ENCODE results near the gene TMEM106C.

The TMEM106C gene

GRCh38 chr12:47988073-47989022, 25.0 kb downstream of the TMEM106C start:
- H3K36me3 Mint-ChIP-seq (ENCODE audit: low read depth), result no peaks in the 10 kb centered on the region
- no peaks in the 10 kb centered on the region for H3K9me3 Mint-ChIP-seq
- H3K4me1 Mint-ChIP-seq (ENCODE audit: low read depth), result no peaks in the 10 kb centered on the region
- peaks cover 42% of the 10 kb centered on the region for H3K27me3 Mint-ChIP-seq
- intact Hi-C loops (cut with micrococcal nuclease), result no loop called here
- H3K27ac Mint-ChIP-seq, result no peak overlapping the region
- no peak overlapping the region for H3K4me3 Mint-ChIP-seq

GRCh38 chr12:47989023-47989417, 25.6 kb downstream of the TMEM106C start:
- H3K9me3 Mint-ChIP-seq, result no peaks in the 10 kb centered on the region
- intact Hi-C loops (cut with micrococcal nuclease), result no loop called here
- H3K4me3 Mint-ChIP-seq, result no peak overlapping the region
- peaks cover 48% of the 10 kb centered on the region for H3K27me3 Mint-ChIP-seq
- H3K36me3 Mint-ChIP-seq (ENCODE audit: low read depth), result no peaks in the 10 kb centered on the region
- no peak overlapping the region for H3K27ac Mint-ChIP-seq
- H3K4me1 Mint-ChIP-seq (ENCODE audit: low read depth), result no peaks in the 10 kb centered on the region

DNA sequence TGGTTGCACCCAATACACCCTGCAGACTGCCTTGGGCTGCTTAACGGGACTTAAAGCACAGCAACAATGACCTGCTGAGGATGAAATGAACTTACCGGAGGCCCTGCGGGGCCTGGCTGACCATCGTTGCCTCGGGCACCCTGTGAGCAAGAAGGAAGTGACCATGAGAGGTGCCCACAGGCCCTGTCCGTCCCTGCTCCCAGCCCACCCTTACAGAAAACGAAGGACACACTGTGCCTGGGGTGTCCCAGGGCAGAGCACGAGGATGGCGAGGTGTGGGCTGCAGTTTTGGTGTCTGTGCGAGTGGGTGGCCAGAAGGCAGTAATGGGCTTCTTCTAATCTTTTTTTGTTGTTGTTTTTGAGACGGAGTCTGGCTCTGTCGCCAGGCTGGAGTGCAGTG, 26.3 kb downstream of the TMEM106C start:
- Mint-ChIP-seq H3K36me3 (ENCODE audit: low read depth) (no peaks in the 10 kb centered on the region), H3K9me3 (no peaks in the 10 kb centered on the region), H3K27ac (no peak overlapping the region), H3K27me3 (peaks cover 49% of the 10 kb centered on the region), H3K4me3 (no peak overlapping the region), H3K4me1 (ENCODE audit: low read depth) (no peaks in the 10 kb centered on the region)
- intact Hi-C loops (cut with micrococcal nuclease), result no loop called here

- Mint-ChIP-seq H3K4me1 (ENCODE audit: low read depth) (no peaks in the 10 kb centered on the region), H3K27me3 (peaks cover 56% of the 10 kb centered on the region), H3K27ac (no peak overlapping the region), H3K4me3 (no peak overlapping the region), H3K36me3 (ENCODE audit: low read depth) (no peaks in the 10 kb centered on the region), H3K9me3 (no peaks in the 10 kb centered on the region)
- intact Hi-C loops (cut with micrococcal nuclease), result no loop called here
Measured at GRCh38 chr12:47990351-47991105, 27.1 kb downstream of the TMEM106C start.

- no peak overlapping the region for H3K4me3 Mint-ChIP-seq
- H3K9me3 Mint-ChIP-seq, result no peaks in the 10 kb centered on the region
- H3K27me3 Mint-ChIP-seq, result peaks cover 60% of the 10 kb centered on the region
- H3K27ac Mint-ChIP-seq, result no peak overlapping the region
- no peaks in the 10 kb centered on the region for H3K36me3 Mint-ChIP-seq (ENCODE audit: low read depth)
- H3K4me1 Mint-ChIP-seq (ENCODE audit: low read depth), result no peaks in the 10 kb centered on the region
- intact Hi-C loops (cut with micrococcal nuclease), result no loop called here
Measured at GRCh38 chr12:47991106-47992061, 28.0 kb downstream of the TMEM106C start.

DNA sequence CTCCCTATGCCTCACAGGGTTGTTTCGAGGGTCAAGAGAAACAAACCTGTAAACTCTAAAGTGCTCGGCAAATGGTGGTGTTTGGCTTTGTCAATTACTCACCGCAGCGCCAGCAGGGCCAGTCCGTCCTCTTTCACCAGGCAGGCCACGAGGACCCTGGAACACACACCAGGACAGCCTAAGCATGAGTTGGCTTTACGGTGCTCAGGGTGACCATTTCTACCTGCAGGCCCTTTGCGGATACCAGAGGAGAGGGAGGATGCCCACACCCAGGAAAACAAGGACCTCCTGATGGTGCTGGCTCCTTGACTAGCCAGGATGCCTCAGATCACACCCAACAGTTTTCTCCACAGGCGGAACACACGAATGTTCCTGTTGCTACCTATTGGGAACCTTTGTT, 29.4 kb downstream of the TMEM106C start:
- intact Hi-C loops (cut with micrococcal nuclease), result no loop called here
- Mint-ChIP-seq H3K36me3 (ENCODE audit: low read depth) (no peaks in the 10 kb centered on the region), H3K27me3 (peaks cover 64% of the 10 kb centered on the region), H3K9me3 (no peaks in the 10 kb centered on the region), H3K4me3 (no peak overlapping the region), H3K4me1 (ENCODE audit: low read depth) (no peaks in the 10 kb centered on the region), H3K27ac (no peak overlapping the region)

- no peaks in the 10 kb centered on the region for H3K9me3 Mint-ChIP-seq
- peaks cover 64% of the 10 kb centered on the region for H3K27me3 Mint-ChIP-seq
- H3K4me3 Mint-ChIP-seq, result no peak overlapping the region
- no peak overlapping the region for H3K27ac Mint-ChIP-seq
- no peaks in the 10 kb centered on the region for H3K36me3 Mint-ChIP-seq (ENCODE audit: low read depth)
- intact Hi-C loops (cut with micrococcal nuclease), result no loop called here
- H3K4me1 Mint-ChIP-seq (ENCODE audit: low read depth), result no peaks in the 10 kb centered on the region
Measured at GRCh38 chr12:47993491-47993890, 30.1 kb downstream of the TMEM106C start.

DNA sequence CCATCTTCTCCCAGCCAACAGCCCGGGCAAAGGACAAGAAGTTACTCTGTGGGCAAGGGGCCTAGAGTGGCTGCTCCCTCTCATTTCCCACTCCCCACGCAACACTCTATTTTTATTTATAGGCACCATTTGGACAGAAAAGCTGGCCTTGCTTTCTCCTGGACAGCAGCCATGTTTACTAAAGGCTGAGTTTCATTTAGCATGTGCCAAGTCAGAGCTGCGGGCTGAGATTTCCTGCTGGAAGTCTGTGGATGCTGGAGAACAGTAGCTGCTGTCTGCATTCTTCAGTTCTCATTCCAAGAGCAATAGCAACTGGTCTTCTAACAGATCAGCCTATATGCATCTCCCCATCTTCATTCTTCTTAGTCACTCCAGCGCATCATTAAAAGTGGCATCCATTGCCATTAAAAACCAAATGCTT, 32.6 kb downstream of the TMEM106C start:
- Mint-ChIP-seq H3K9me3 (no peaks in the 10 kb centered on the region), H3K4me3 (no peak overlapping the region), H3K36me3 (ENCODE audit: low read depth) (no peaks in the 10 kb centered on the region), H3K27ac (no peak overlapping the region), H3K27me3 (peaks cover 79% of the 10 kb centered on the region), H3K4me1 (ENCODE audit: low read depth) (peaks cover 3% of the 10 kb centered on the region)
- intact Hi-C loops (cut with micrococcal nuclease), result no loop called here

DNA sequence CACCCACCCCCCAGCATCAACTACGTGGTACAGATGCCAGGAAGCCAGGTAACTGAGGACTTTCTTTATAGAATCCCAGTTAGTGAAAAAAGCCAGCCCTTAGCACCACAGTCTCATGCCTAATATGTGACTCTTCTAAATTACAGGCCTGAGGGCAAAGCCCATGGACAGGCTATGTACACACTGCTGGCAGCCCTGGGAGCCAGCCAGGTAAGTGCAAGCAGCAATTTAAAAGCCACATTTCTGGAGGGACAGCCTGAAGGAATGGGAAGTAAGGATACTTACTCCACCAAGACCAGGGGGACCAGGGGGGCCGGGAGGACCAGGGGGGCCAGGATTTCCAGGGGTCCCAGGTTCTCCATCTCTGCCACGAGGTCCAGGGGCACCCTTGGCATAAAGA, 33.9 kb downstream of the TMEM106C start:
- Mint-ChIP-seq H3K27me3 (peaks cover 82% of the 10 kb centered on the region), H3K9me3 (no peaks in the 10 kb centered on the region), H3K4me3 (no peak overlapping the region), H3K4me1 (ENCODE audit: low read depth) (peaks cover 16% of the 10 kb centered on the region), H3K27ac (no peak overlapping the region), H3K36me3 (ENCODE audit: low read depth) (no peaks in the 10 kb centered on the region)
- intact Hi-C loops (cut with micrococcal nuclease), result no loop called here

DNA sequence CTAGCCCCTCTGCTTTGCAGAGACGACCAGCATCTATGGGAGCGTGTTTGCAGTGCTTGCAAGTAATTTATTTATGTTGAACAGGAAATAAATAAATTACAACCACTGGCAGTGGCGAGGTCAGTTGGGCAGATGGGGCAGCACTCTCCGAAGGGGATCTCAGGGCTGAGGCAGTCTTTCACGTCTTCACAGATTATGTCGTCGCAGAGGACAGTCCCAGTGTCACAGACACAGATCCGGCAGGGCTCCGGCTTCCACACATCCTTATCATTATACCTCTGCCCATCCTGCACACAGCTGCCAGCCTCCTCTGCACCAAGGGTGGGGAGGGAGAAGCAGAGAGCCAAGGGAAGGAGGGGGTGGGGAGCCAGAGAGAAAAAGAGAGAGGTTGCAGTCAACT, 36.4 kb downstream of the TMEM106C start:
- H3K27me3 Mint-ChIP-seq, result peaks cover 89% of the 10 kb centered on the region
- H3K9me3 Mint-ChIP-seq, result no peaks in the 10 kb centered on the region
- no peaks in the 10 kb centered on the region for H3K36me3 Mint-ChIP-seq (ENCODE audit: low read depth)
- H3K27ac Mint-ChIP-seq, result no peak overlapping the region
- intact Hi-C loops (cut with micrococcal nuclease), result no loop called here
- peaks cover 32% of the 10 kb centered on the region for H3K4me1 Mint-ChIP-seq (ENCODE audit: low read depth)
- H3K4me3 Mint-ChIP-seq, result no peak overlapping the region

- H3K4me1 Mint-ChIP-seq (ENCODE audit: low read depth), result peaks cover 32% of the 10 kb centered on the region
- intact Hi-C loops (cut with micrococcal nuclease), result no loop called here
- H3K27me3 Mint-ChIP-seq, result peaks cover 90% of the 10 kb centered on the region
- H3K27ac Mint-ChIP-seq, result no peak overlapping the region
- H3K36me3 Mint-ChIP-seq (ENCODE audit: low read depth), result no peaks in the 10 kb centered on the region
- no peaks in the 10 kb centered on the region for H3K9me3 Mint-ChIP-seq
- peak overlapping the region; percentile 66 for H3K4me3 Mint-ChIP-seq
Measured at GRCh38 chr12:48000878-48001504, 37.6 kb downstream of the TMEM106C start.

- intact Hi-C loops (cut with micrococcal nuclease), result no loop called here
- H3K27ac Mint-ChIP-seq, result no peak overlapping the region
- peak overlapping the region; percentile 66 for H3K4me3 Mint-ChIP-seq
- no peaks in the 10 kb centered on the region for H3K36me3 Mint-ChIP-seq (ENCODE audit: low read depth)
- peaks cover 95% of the 10 kb centered on the region for H3K27me3 Mint-ChIP-seq
- H3K4me1 Mint-ChIP-seq (ENCODE audit: low read depth), result peaks cover 32% of the 10 kb centered on the region
- H3K9me3 Mint-ChIP-seq, result no peaks in the 10 kb centered on the region
Measured at GRCh38 chr12:48001505-48002413, 38.4 kb downstream of the TMEM106C start.

All from dendritic cell treated with granulocyte-macrophage colony-stimulating factor and Interleukin-4, amounts not matched to agents 40 ng/mL and 50 ng/mL, for 4 days (primary cell).